Suprapubic skin (tissue), 4 donors: ENCODE measurements around the gene ZYG11A. TPM values are rescaled to one million over a fixed set of nuclear protein-coding genes. Genes with fewer than 3 reads are reported as not detected.
"Not testable (repeated sequence)": the region's sequence is repeated elsewhere in the genome, so short reads cannot be mapped to it uniquely, and the experiment has no call there.

ENCODE experiments used
- DNase-seq, 2 donors: peaks; one replicate each; pipeline ENCODE4 v3.0.0-alpha.2; 2019; ENCODE audit warnings: low spot score in 2 of 2
- H3K27ac ChIP-seq: fragments of 200-600 bp; sonication (generic); one replicate; pipeline ENCODE4 v1.5.1; 2019
- H3K27me3 ChIP-seq: fragments of 200-600 bp; sonication (generic); one replicate; pipeline ENCODE4 v1.5.1; 2019
- H3K36me3 ChIP-seq: fragments of 200-600 bp; sonication (generic); one replicate; pipeline ENCODE4 v1.5.1; 2019
- H3K4me1 ChIP-seq: fragments of 200-600 bp; sonication (generic); one replicate; pipeline ENCODE4 v1.5.1; 2019
- H3K4me3 ChIP-seq: fragments of 200-600 bp; sonication (generic); one replicate; pipeline ENCODE4 v1.5.1; 2019; ENCODE audit warnings: mild to moderate bottlenecking
- H3K9me3 ChIP-seq: fragments of 200-600 bp; sonication (generic); one replicate; pipeline ENCODE4 v1.5.1; 2019
- EP300 ChIP-seq: sonication (generic); formaldehyde crosslinking; IDR thresholded peaks from one replicate; pipeline ENCODE4 v1.6.1; 2017; ENCODE audit warnings: antibody characterized with exemption
- POLR2A ChIP-seq, 2 donors: fragments of 450-650 bp; IDR thresholded peaks; one replicate each; pipeline ENCODE4 v1.6.1; 2017; ENCODE audit warnings: antibody characterized with exemption in 2 of 2, mild to moderate bottlenecking in 2 of 2, moderate library complexity in 2 of 2
- POLR2AphosphoS5 ChIP-seq, 3 donors: sonication (generic); formaldehyde crosslinking; IDR thresholded peaks; one replicate each; pipeline ENCODE4 v1.6.1; 2017; ENCODE audit warnings: antibody characterized with exemption in 3 of 3
- WGBS: methylation state at CpG from one replicate; pipeline ENCODE4 v1.1.5; 2018; 5-methylcytosine and 5-hydroxymethylcytosine counted together
- total RNA-seq, 4 donors: library from RNA; depleted of rRNA; stranded (reverse); fragments of >200 nt; gene quantifications; one replicate each; pipeline ENCODE4 v1.1.0, GENCODE V29; 2016
- TF ChIP-seq, protein P1 (sequence below), 2 donors: fragments of 200-600 bp in 1 of 2; fragments of 450-650 bp in 1 of 2; sonication (generic) in 1 of 2; IDR thresholded peaks; one replicate each; pipeline ENCODE4 v1.5.1; 2016 to 2019; ENCODE audit warnings: antibody characterized with exemption in 2 of 2, mild to moderate bottlenecking in 1 of 2, moderate library complexity in 1 of 2

ZYG11A gene
- total RNA-seq, 4 donors from 2014 or later = 0.26 TPM; not detected in 3

DNA sequence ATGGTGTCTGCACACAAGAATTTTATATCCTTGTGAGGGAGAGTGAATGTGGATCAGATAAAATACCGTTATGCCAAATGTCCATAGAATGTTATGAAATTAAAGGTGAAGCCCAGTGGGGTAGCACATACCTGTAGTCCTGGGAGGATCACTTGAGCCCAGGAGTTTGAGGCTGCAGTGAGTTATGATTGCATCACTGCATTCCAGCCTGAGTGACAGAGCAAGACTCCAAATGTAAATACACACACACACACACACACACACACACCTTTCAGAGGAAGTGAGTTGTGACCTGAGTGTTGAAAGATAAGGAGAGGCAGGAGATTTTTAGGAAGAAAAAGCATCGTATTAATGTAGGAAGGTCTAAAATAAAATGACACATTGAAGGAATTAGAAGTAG lies 28.1 kb upstream of the ZYG11A start:
- no peaks in the 10 kb centered on the region for H3K4me1 ChIP-seq
- no peaks in the 10 kb centered on the region for H3K9me3 ChIP-seq
- TF ChIP-seq, protein P1, sequence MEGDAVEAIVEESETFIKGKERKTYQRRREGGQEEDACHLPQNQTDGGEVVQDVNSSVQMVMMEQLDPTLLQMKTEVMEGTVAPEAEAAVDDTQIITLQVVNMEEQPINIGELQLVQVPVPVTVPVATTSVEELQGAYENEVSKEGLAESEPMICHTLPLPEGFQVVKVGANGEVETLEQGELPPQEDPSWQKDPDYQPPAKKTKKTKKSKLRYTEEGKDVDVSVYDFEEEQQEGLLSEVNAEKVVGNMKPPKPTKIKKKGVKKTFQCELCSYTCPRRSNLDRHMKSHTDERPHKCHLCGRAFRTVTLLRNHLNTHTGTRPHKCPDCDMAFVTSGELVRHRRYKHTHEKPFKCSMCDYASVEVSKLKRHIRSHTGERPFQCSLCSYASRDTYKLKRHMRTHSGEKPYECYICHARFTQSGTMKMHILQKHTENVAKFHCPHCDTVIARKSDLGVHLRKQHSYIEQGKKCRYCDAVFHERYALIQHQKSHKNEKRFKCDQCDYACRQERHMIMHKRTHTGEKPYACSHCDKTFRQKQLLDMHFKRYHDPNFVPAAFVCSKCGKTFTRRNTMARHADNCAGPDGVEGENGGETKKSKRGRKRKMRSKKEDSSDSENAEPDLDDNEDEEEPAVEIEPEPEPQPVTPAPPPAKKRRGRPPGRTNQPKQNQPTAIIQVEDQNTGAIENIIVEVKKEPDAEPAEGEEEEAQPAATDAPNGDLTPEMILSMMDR (IDR thresholded peaks at IDR 0.05) = no peak
- TF ChIP-seq POLR2AphosphoS5 (IDR thresholded peaks at IDR 0.05) (no peak), POLR2A (IDR thresholded peaks at IDR 0.05) (no peak), EP300 (no peak)
- WGBS = 95% methylated on average over 2 of the region's 2 CpGs
- H3K27ac ChIP-seq = no peak overlapping the region
- no peak overlapping the region for H3K4me3 ChIP-seq
- H3K27me3 ChIP-seq = no peaks in the 10 kb centered on the region
- no peak for DNase-seq
- H3K36me3 ChIP-seq = peaks cover 77% of the 10 kb centered on the region

DNA sequence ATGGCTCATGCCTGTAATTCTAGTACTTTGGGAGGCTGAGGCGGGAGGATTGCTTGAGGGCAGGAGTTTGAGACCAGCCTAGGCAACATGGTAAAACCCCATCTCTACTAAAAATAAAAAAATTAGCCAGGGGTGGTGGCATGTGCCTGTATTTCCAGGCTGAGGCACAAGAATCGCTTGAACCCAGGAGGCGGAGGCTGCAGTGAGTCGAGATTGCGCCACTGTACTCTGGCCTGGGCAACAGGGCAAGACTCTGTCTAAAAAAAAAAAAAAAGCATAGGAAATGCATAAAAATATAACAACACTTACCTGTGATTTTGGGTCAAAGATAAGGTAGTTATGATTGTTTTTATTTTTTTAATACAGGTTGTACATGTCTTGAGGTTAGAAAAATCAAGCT lies 21.7 kb upstream of the ZYG11A start:
- not testable (repeated sequence) for DNase-seq, H3K27me3 ChIP-seq, H3K27ac ChIP-seq, H3K9me3 ChIP-seq, H3K4me1 ChIP-seq, H3K4me3 ChIP-seq
- peaks cover 53% of the 10 kb centered on the region for H3K36me3 ChIP-seq
- WGBS = 97% methylated on average over 5 of the region's 5 CpGs

DNA sequence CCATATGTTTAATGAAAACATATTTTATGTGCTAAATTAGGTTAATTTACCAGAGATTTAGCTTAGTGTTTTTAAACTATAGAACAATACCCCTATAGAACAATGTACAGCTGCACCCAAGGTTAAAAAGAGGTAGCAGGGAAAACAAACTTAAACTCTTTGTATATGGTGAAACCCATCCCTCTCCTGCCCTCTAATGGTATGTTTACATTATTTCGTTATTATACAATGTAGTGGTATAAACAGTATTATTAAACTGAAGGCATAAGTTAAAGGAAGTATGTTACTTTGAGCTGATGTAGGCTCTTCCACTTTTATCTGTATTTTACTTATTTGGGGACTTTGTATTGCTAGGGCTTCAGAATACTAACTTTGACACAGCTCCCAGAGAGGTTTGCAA lies 16.7 kb upstream of the ZYG11A start:
- Histone ChIP-seq H3K27ac (no peak overlapping the region), H3K27me3 (no peaks in the 10 kb centered on the region), H3K4me1 (no peaks in the 10 kb centered on the region), H3K9me3 (no peaks in the 10 kb centered on the region), H3K36me3 (peaks cover 13% of the 10 kb centered on the region), H3K4me3 (no peak overlapping the region)
- 26% methylated on average over 1 of the region's 1 CpG for WGBS
- TF ChIP-seq EP300 (no peak), POLR2A (IDR thresholded peaks at IDR 0.05) (no peak), POLR2AphosphoS5 (IDR thresholded peaks at IDR 0.05) (no peak)
- TF ChIP-seq, protein P1 (IDR thresholded peaks at IDR 0.05) = no peak
- no peak for DNase-seq

DNA sequence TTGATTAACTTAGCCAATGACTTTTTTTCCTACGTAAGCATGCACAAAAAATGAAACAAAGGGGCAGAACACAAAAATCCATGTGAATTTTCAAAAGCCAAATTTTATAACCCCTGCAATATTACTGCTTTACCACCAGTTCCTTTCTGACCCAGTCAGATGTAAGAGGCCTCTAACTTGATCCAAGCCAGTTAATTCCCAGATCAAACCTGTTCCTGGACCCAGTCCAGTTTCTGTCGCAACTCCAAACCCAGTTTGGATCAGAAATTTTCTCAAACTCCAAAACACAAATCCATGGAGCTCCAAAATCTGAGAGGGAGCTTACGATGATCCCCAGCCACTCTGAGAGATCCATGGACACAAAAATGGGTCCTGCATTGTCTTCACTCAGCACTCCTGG lies 7.8 kb upstream of the ZYG11A start:
- Histone ChIP-seq H3K27ac (no peak overlapping the region), H3K4me3 (no peak overlapping the region), H3K36me3 (no peaks in the 10 kb centered on the region), H3K27me3 (no peaks in the 10 kb centered on the region), H3K4me1 (no peaks in the 10 kb centered on the region), H3K9me3 (no peaks in the 10 kb centered on the region)
- DNase-seq = no peak
- 82% methylated on average over 3 of the region's 3 CpGs for WGBS
- no peak for TF ChIP-seq EP300
- TF ChIP-seq, protein P1 (IDR thresholded peaks at IDR 0.05) = no peak
- no peak for TF ChIP-seq POLR2AphosphoS5 (IDR thresholded peaks at IDR 0.05)
- no peak for TF ChIP-seq POLR2A (IDR thresholded peaks at IDR 0.05)

DNA sequence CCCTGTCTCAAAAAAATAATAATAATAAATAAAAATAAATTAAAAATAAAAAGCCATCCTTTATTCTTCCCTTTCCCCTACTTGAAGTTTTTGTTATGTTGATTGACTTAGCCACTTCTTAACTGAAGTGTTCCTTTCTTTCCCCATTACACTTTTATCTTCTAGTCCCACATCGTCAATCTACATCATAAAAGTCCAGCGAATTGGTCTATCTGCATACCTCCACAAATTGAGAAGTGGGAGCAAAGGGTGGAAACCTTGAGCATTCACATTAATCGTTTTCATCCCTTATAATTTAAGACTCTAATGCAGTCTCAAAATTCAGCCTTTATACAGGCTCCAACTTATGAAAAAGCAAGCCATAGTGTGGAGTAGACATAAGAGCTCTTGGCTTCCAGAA lies 6.5 kb upstream of the ZYG11A start:
- H3K4me3 ChIP-seq = no peak overlapping the region
- H3K9me3 ChIP-seq = no peaks in the 10 kb centered on the region
- 59% methylated on average over 3 of the region's 3 CpGs for WGBS
- no peak for TF ChIP-seq POLR2A (IDR thresholded peaks at IDR 0.05)
- no peak for TF ChIP-seq EP300
- TF ChIP-seq POLR2AphosphoS5 (IDR thresholded peaks at IDR 0.05) = no peak
- TF ChIP-seq, protein P1 (IDR thresholded peaks at IDR 0.05) = no peak
- H3K27me3 ChIP-seq = no peaks in the 10 kb centered on the region
- no peak overlapping the region for H3K27ac ChIP-seq
- no peaks in the 10 kb centered on the region for H3K4me1 ChIP-seq
- no peak for DNase-seq
- H3K36me3 ChIP-seq = no peaks in the 10 kb centered on the region

DNA sequence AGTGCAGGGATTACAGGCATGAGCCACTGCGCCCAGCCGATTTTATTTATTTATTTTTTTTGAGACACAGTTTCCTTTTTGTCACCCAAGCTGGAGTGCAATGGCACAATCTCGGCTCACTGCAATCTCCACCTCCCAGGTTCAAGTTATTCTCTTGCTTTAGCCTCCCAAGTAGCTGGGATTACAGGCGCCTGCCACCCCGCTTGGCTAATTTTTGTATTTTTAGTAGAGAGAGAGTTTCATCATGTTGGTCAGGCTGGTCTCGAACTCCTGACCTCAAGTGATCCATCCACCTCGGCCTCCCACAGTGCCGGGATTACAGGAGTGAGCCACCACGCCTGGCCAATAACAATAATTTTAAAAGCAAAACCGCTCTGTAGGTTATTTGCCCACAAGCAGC lies 3.4 kb upstream of the ZYG11A start:
- not testable (repeated sequence) for H3K9me3 ChIP-seq, H3K27ac ChIP-seq, H3K4me3 ChIP-seq, DNase-seq, H3K36me3 ChIP-seq
- H3K27me3 ChIP-seq = peaks cover 19% of the 10 kb centered on the region
- WGBS = 92% methylated on average over 10 of the region's 10 CpGs
- H3K4me1 ChIP-seq = peaks cover 12% of the 10 kb centered on the region

DNA sequence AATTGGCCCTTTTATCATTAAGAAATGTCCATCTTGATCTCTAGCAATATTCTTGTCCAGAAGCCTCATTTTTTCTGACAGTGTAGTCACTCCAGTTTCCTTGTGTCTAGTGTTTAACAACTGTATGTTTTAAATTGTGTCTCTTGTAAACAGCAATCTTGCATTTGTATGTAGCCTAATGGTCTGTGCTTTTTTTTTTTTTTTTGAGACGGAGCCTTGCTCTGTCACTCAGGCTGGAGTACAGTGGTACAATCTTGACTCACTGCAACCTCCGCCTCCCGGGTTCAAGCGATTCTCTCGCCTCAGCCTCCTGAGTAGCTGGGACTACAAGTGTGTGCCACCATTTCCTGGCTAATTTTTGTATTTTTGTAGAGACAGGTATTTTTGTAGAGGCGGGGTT lies 2.6 kb downstream of the ZYG11A start:
- Histone ChIP-seq H3K27me3 (peaks cover 19% of the 10 kb centered on the region), H3K4me1 (peaks cover 12% of the 10 kb centered on the region)
- not testable (repeated sequence) for H3K4me3 ChIP-seq, H3K36me3 ChIP-seq, H3K9me3 ChIP-seq, H3K27ac ChIP-seq, DNase-seq
- WGBS = 95% methylated on average over 6 of the region's 6 CpGs
